GM12891 (cell line): Measurements from ENCODE around the gene HTT-AS.

Experiments
- POLR2AphosphoS5 ChIP-seq: IDR thresholded peaks from 2 replicates; pipeline ENCODE4 v1.6.1; 2011; ENCODE audit warnings: low read depth, low read length, control low read depth
- TAF1 ChIP-seq: IDR thresholded peaks from 2 replicates; pipeline ENCODE4 v1.6.1; 2011; ENCODE audit warnings: low read depth, low read length, control low read depth

DNA sequence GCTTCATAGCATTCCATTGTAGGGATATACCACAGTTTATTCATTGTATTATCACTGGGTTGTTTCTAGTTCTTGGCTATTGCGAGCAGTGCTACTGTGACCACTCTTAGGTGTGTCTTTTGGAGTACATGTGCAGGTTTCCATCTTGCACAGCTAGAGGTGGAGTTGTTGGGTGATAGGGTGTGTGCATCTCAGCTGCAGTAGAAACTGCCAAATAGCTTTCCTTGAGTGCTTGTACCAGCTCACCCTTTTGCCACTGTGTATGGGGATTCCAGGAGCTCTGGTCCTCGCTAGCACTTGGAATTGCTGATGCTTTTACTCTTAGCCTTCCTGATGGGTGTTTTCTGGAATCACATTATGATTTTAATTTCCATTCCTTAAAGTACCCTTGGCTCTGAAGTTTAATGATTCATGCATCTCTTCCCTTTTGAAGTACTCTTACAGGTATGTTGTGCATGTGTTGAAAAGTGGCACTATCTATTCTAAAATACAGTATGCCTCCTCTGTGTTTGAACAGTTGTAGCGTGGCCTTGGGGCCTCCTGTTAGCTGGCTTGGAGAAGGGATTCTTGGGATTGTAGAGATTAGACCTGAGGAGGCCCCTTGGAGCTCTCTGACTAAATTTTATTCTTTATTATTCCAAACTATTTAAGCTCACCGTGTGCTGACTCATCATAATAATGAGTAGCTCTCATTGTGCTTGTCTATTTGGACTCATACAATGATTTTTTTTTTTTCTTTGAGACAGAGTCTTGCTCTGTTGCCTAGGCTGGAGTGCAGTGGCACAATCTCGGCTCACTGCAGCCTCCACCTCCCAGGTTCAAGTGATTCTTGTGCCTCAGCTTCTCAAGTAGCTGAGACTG is 38.5 kb upstream of the HTT-AS start:
- TF ChIP-seq POLR2AphosphoS5 (no peak), TAF1 (no peak)
